HepG2 (cell line): ENCODE data around the gene CYYR1. TPM values are rescaled to one million over a fixed set of nuclear protein-coding genes. Genes with fewer than 3 reads are reported as not detected.

ENCODE experiments used
- ATAC-seq: fragments of 200-7000 bp; cut with Tn5 transposase; 3 replicates; pipeline ENCODE4 v1.9.1; 2020; ENCODE audit warnings: mild to moderate bottlenecking, moderate library complexity
- BruUV-seq: library from RNA; stranded (reverse); fragments of 400-500 nt; replicated peaks from 2 replicates; lab custom pipeline; 2021; lab: Mats Ljungman, UMichigan
- CTCF ChIA-PET: fragments of 300-600 bp; formaldehyde crosslinking; extraction: SDS; loops from one replicate; lab custom pipeline; 2021; ENCODE audit warnings: low total read pairs, inconsistent platforms, low intra/inter-chr PET ratio; lab: Yijun Ruan, JAX
- POLR2A ChIA-PET: fragments of 350-600 bp; sonication (Branson Sonifier 250); formaldehyde crosslinking; loops from one replicate; lab custom pipeline; 2020; ENCODE audit warnings: antibody characterized with exemption, inconsistent platforms; lab: Yijun Ruan, JAX
- DNase-seq: peaks from one replicate; pipeline ENCODE4 v3.0.0-alpha.2; 2015; ENCODE audit warnings: low spot score
- FAIRE-seq: peaks from 3 replicates; lab custom pipeline; 2011; peaks lifted over from hg19 to GRCh38; lab: Jason Lieb, UNC
- H2AFZ ChIP-seq: one replicate; pipeline ENCODE4 v1.6.1; 2011; ENCODE audit warnings: low read length, inconsistent platforms
- H3K27ac ChIP-seq: fragments of 300-600 bp; 3 replicates; pipeline ENCODE4 v1.8.0; 2011; ENCODE audit warnings: mixed run types, mild to moderate bottlenecking, mixed read lengths, low read length, inconsistent platforms; ENCODE audit not compliant: insufficient read depth; ENCODE audit errors: extremely low read length
- H3K27me3 ChIP-seq, 2 experiments: fragments of 200-600 bp in 1 of 2; 2 replicates in 1 of 2; 3 replicates in 1 of 2; pipeline versions ENCODE4 v1.6.0 to v1.8.0; 2011; ENCODE audit warnings: low read length in 2 of 2, mild to moderate bottlenecking in 2 of 2, moderate library complexity in 2 of 2, inconsistent platforms in 1 of 2; ENCODE audit not compliant: insufficient read depth in 2 of 2, control insufficient read depth in 1 of 2
- H3K36me3 ChIP-seq, 2 experiments: fragments of 200-600 bp in 1 of 2; replicated peaks in 1 of 2; 2 replicates in 1 of 2; 3 replicates in 1 of 2; pipeline versions ENCODE4 v1.5.1 to v1.8.0; 2011; ENCODE audit warnings: low read length in 2 of 2, inconsistent platforms in 1 of 2; ENCODE audit not compliant: insufficient read depth in 2 of 2, control insufficient read depth in 1 of 2
- H3K4me1 ChIP-seq: 2 replicates; pipeline ENCODE4 v1.5.1; 2012; ENCODE audit warnings: low read length, inconsistent platforms; ENCODE audit not compliant: insufficient read depth
- H3K4me2 ChIP-seq: 2 replicates; pipeline ENCODE4 v1.6.0; 2011; ENCODE audit warnings: low read depth, low read length, inconsistent platforms
- H3K4me3 ChIP-seq, 3 experiments: fragments of 200-600 bp in 1 of 3; sonication (generic), shearing (Covaris generic) in 1 of 3; replicated peaks in 1 of 3; 2 replicates each; pipeline ENCODE4 v1.5.1; 2011 to 2016; ENCODE audit warnings: low read length in 3 of 3, inconsistent platforms in 2 of 3, low read depth in 2 of 3, mild to moderate bottlenecking in 2 of 3, control low read depth in 1 of 3, mixed read lengths in 1 of 3; ENCODE audit not compliant: insufficient read depth in 1 of 3
- H3K79me2 ChIP-seq: one replicate; pipeline ENCODE4 v1.6.1; 2011; ENCODE audit warnings: low read length, inconsistent platforms; ENCODE audit not compliant: insufficient read depth
- H3K9ac ChIP-seq: 2 replicates; pipeline ENCODE4 v1.6.0; 2011; ENCODE audit warnings: mild to moderate bottlenecking, low read depth, low read length, inconsistent platforms; ENCODE audit not compliant: insufficient read depth
- H3K9me3 ChIP-seq: 2 replicates; pipeline ENCODE4 v1.5.1; 2012; ENCODE audit warnings: mild to moderate bottlenecking, low read length
- H4K20me1 ChIP-seq: 2 replicates; pipeline ENCODE4 v1.6.0; 2011; ENCODE audit warnings: inconsistent platforms, mild to moderate bottlenecking, low read length, moderate library complexity; ENCODE audit not compliant: insufficient read depth
- CAMTA2 ChIP-seq: sonication (generic); formaldehyde crosslinking; IDR thresholded peaks from 2 replicates; pipeline ENCODE4 v1.4.0; 2020; ENCODE audit warnings: mild to moderate bottlenecking, missing genetic modification reagents, borderline replicate concordance
- HHEX ChIP-seq: IDR thresholded peaks from 2 replicates; pipeline ENCODE4 v1.6.1; 2016; ENCODE audit warnings: control low read depth
- HNF4G ChIP-seq, 2 experiments: sonication (generic) in 1 of 2; formaldehyde crosslinking in 1 of 2; IDR thresholded peaks; 2 replicates each; pipeline versions ENCODE4 v1.4.0 to v1.6.1; 2011 to 2020; ENCODE audit warnings: borderline replicate concordance in 2 of 2, low read depth in 2 of 2, mild to moderate bottlenecking in 2 of 2, low read length in 1 of 2, missing genetic modification reagents in 1 of 2, moderate library complexity in 1 of 2
- MTA3 ChIP-seq: sonication (generic); formaldehyde crosslinking; IDR thresholded peaks from 2 replicates; pipeline ENCODE4 v1.4.0; 2020; ENCODE audit warnings: missing genetic modification reagents
- ZFP36L2 ChIP-seq: sonication (generic); formaldehyde crosslinking; IDR thresholded peaks from 2 replicates; pipeline ENCODE4 v1.4.0; 2020; ENCODE audit warnings: missing genetic modification reagents
- ZNF343 ChIP-seq: sonication (generic); formaldehyde crosslinking; IDR thresholded peaks from 2 replicates; pipeline ENCODE4 v1.4.0; 2020; ENCODE audit warnings: mild to moderate bottlenecking, missing genetic modification reagents
- ZNF552 ChIP-seq: sonication (generic); formaldehyde crosslinking; IDR thresholded peaks from 2 replicates; pipeline ENCODE4 v1.9.0; 2022; ENCODE audit warnings: missing genetic modification reagents, mild to moderate bottlenecking, borderline replicate concordance
- ZNF672 ChIP-seq: sonication (generic); formaldehyde crosslinking; IDR thresholded peaks from 2 replicates; pipeline ENCODE4 v1.8.1; 2022; ENCODE audit warnings: missing genetic modification reagents
- ZNF780A ChIP-seq: sonication (generic); formaldehyde crosslinking; IDR thresholded peaks from 2 replicates; pipeline ENCODE4 v1.8.0; 2022; ENCODE audit warnings: mild to moderate bottlenecking, missing genetic modification reagents, moderate library complexity
- WGBS: methylation state at CpG from one replicate; pipeline ENCODE4 v1.1.6; 2017; ENCODE audit warnings: low lambda C conversion rate; 5-methylcytosine and 5-hydroxymethylcytosine counted together
- in situ Hi-C: cut with HindIII; loops from 2 replicates; pipeline ENCODE4 v1.10.0; 2017; ENCODE audit warnings: low pct_unique_long_range_greater_than_20kb; ENCODE audit not compliant: extremely low pct_ligation_motif_present
- intact Hi-C: fragments of 100-400 bp; cut with micrococcal nuclease; formaldehyde crosslinking; loops from one replicate; pipeline ENCODE4 v1.10.0; 2022; ENCODE audit not compliant: unreplicated experiment
- polyA plus RNA-seq, 8 experiments: library from polyadenylated mRNA; depleted of rRNA in 3 of 8; stranded (reverse) in 7 of 8; unstranded in 1 of 8; fragments of >200 nt; fragmentation: Illumina TruSeq in 4 of 8; extraction: Trizol in 4 of 8; gene quantifications; 2 replicates each; pipeline versions ENCODE4 v1.2.1 to v1.2.3, GENCODE V29; 2011 to 2016; ENCODE audit warnings: low read depth in 4 of 8, missing spikeins in 1 of 8, mixed read lengths in 1 of 8; ENCODE audit not compliant: insufficient read depth in 1 of 8
- total RNA-seq, 5 experiments: library from RNA; depleted of rRNA; stranded (reverse); fragments of >200 nt; fragmentation: Illumina TruSeq; extraction: Trizol; gene quantifications; 2 replicates each; pipeline ENCODE4 v1.2.3, GENCODE V29; 2016; ENCODE audit warnings: low read depth in 1 of 5
- TF ChIP-seq, protein P1 (sequence below): sonication (generic); formaldehyde crosslinking; IDR thresholded peaks from 2 replicates; pipeline ENCODE4 v1.8.1; 2023; ENCODE audit warnings: mild to moderate bottlenecking, missing genetic modification reagents
- TF ChIP-seq, protein P2 (sequence below): sonication (generic); formaldehyde crosslinking; IDR thresholded peaks from 2 replicates; pipeline ENCODE4 v1.5.1; 2020; ENCODE audit warnings: mild to moderate bottlenecking, moderate library complexity, missing genetic modification reagents
- TF ChIP-seq, protein P3 (sequence below): sonication (generic); formaldehyde crosslinking; IDR thresholded peaks from 2 replicates; pipeline ENCODE4 v1.9.0; 2021; ENCODE audit warnings: missing genetic modification reagents, borderline replicate concordance
- TF ChIP-seq, protein P4 (sequence below): sonication (generic); formaldehyde crosslinking; IDR thresholded peaks from 2 replicates; pipeline ENCODE4 v1.5.1; 2020; ENCODE audit warnings: mild to moderate bottlenecking, missing genetic modification reagents, moderate library complexity
- TF ChIP-seq, protein P5 (sequence below): sonication (generic); formaldehyde crosslinking; IDR thresholded peaks from 2 replicates; pipeline ENCODE4 v1.4.0; 2020; ENCODE audit warnings: mild to moderate bottlenecking, missing genetic modification reagents

Gene CYYR1
- total and polyA plus RNA-seq, 2 of the 13 experiments (the other 11 are each of a cell fraction or from before 2014, with no cell fraction given), result not detected

DNA sequence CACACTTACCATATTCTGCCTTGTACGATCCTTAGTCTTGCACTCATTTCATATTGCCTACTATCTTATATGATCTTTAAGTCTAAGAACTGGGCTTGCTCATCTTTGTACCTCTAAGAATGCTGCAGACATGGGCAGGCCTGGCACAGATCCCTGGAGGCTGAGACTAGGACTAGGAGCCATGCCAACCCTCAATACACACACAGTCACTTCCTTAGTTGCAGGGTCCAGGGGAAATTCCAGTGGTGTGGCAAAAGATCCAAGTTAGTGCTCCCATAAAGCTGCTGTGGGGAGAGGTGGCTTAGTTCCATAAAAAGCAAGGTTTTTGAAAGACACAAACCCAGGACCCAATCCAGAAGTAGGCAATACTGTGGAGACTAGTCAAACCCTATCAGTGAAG lies 59.9 kb downstream of the CYYR1 start:
- Histone ChIP-seq H3K4me1 (no peaks in the 10 kb centered on the region), H2AFZ (no peak overlapping the region), H4K20me1 (no peaks in the 10 kb centered on the region), H3K79me2 (no peaks in the 10 kb centered on the region), H3K36me3 (no peaks in the 10 kb centered on the region), H3K27ac (no peak overlapping the region), H3K9ac (no peak overlapping the region), H3K27me3 (no peaks in the 10 kb centered on the region), H3K9me3 (peaks cover 86% of the 10 kb centered on the region), H3K4me3 (no peak overlapping the region), H3K4me2 (no peak overlapping the region)
- in situ Hi-C loops (no loop called here), intact Hi-C loops (no loop called here)
- DNase-seq, result no peak
- ChIA-PET CTCF (no interaction called here), POLR2A (no interaction called here)
- no peak for FAIRE-seq
- no peak for ATAC-seq
- BruUV-seq, result no TSS peak
- 55% methylated on average over 1 of the region's 1 CpG for WGBS
- TF ChIP-seq ZNF552 (CRISPR knock-in tag), result no peak
- TF ChIP-seq, protein P1, sequence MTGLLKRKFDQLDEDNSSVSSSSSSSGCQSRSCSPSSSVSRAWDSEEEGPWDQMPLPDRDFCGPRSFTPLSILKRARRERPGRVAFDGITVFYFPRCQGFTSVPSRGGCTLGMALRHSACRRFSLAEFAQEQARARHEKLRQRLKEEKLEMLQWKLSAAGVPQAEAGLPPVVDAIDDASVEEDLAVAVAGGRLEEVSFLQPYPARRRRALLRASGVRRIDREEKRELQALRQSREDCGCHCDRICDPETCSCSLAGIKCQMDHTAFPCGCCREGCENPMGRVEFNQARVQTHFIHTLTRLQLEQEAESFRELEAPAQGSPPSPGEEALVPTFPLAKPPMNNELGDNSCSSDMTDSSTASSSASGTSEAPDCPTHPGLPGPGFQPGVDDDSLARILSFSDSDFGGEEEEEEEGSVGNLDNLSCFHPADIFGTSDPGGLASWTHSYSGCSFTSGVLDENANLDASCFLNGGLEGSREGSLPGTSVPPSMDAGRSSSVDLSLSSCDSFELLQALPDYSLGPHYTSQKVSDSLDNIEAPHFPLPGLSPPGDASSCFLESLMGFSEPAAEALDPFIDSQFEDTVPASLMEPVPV (CRISPR knock-in tag), result no peak
- TF ChIP-seq, protein P2, sequence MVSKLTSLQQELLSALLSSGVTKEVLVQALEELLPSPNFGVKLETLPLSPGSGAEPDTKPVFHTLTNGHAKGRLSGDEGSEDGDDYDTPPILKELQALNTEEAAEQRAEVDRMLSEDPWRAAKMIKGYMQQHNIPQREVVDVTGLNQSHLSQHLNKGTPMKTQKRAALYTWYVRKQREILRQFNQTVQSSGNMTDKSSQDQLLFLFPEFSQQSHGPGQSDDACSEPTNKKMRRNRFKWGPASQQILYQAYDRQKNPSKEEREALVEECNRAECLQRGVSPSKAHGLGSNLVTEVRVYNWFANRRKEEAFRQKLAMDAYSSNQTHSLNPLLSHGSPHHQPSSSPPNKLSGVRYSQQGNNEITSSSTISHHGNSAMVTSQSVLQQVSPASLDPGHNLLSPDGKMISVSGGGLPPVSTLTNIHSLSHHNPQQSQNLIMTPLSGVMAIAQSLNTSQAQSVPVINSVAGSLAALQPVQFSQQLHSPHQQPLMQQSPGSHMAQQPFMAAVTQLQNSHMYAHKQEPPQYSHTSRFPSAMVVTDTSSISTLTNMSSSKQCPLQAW, result no peak
- no peak for TF ChIP-seq ZNF672
- no peak for TF ChIP-seq ZNF343 (CRISPR knock-in tag)
- no peak for TF ChIP-seq ZNF780A
- TF ChIP-seq ZFP36L2 (CRISPR knock-in tag), result no peak
- no peak for TF ChIP-seq CAMTA2 (CRISPR knock-in tag)
- TF ChIP-seq, protein P3, sequence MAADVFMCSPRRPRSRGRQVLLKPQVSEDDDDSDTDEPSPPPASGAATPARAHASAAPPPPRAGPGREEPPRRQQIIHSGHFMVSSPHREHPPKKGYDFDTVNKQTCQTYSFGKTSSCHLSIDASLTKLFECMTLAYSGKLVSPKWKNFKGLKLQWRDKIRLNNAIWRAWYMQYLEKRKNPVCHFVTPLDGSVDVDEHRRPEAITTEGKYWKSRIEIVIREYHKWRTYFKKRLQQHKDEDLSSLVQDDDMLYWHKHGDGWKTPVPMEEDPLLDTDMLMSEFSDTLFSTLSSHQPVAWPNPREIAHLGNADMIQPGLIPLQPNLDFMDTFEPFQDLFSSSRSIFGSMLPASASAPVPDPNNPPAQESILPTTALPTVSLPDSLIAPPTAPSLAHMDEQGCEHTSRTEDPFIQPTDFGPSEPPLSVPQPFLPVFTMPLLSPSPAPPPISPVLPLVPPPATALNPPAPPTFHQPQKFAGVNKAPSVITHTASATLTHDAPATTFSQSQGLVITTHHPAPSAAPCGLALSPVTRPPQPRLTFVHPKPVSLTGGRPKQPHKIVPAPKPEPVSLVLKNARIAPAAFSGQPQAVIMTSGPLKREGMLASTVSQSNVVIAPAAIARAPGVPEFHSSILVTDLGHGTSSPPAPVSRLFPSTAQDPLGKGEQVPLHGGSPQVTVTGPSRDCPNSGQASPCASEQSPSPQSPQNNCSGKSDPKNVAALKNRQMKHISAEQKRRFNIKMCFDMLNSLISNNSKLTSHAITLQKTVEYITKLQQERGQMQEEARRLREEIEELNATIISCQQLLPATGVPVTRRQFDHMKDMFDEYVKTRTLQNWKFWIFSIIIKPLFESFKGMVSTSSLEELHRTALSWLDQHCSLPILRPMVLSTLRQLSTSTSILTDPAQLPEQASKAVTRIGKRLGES, result no peak
- no peak for TF ChIP-seq HHEX
- TF ChIP-seq, protein P4, sequence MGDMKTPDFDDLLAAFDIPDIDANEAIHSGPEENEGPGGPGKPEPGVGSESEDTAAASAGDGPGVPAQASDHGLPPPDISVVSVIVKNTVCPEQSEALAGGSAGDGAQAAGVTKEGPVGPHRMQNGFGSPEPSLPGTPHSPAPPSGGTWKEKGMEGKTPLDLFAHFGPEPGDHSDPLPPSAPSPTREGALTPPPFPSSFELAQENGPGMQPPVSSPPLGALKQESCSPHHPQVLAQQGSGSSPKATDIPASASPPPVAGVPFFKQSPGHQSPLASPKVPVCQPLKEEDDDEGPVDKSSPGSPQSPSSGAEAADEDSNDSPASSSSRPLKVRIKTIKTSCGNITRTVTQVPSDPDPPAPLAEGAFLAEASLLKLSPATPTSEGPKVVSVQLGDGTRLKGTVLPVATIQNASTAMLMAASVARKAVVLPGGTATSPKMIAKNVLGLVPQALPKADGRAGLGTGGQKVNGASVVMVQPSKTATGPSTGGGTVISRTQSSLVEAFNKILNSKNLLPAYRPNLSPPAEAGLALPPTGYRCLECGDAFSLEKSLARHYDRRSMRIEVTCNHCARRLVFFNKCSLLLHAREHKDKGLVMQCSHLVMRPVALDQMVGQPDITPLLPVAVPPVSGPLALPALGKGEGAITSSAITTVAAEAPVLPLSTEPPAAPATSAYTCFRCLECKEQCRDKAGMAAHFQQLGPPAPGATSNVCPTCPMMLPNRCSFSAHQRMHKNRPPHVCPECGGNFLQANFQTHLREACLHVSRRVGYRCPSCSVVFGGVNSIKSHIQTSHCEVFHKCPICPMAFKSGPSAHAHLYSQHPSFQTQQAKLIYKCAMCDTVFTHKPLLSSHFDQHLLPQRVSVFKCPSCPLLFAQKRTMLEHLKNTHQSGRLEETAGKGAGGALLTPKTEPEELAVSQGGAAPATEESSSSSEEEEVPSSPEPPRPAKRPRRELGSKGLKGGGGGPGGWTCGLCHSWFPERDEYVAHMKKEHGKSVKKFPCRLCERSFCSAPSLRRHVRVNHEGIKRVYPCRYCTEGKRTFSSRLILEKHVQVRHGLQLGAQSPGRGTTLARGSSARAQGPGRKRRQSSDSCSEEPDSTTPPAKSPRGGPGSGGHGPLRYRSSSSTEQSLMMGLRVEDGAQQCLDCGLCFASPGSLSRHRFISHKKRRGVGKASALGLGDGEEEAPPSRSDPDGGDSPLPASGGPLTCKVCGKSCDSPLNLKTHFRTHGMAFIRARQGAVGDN, result no peak
- TF ChIP-seq HNF4G (IDR thresholded peaks at IDR 0.05; ENCODE audit: borderline replicate concordance, low read depth, low read length), result no peak
- no peak for TF ChIP-seq HNF4G (CRISPR knock-in tag; IDR thresholded peaks at IDR 0.05; ENCODE audit: borderline replicate concordance, low read depth)
- TF ChIP-seq MTA3 (CRISPR knock-in tag), result no peak
- TF ChIP-seq, protein P5, sequence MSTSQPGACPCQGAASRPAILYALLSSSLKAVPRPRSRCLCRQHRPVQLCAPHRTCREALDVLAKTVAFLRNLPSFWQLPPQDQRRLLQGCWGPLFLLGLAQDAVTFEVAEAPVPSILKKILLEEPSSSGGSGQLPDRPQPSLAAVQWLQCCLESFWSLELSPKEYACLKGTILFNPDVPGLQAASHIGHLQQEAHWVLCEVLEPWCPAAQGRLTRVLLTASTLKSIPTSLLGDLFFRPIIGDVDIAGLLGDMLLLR (CRISPR knock-in tag), result no peak
